Femur (tissue), 1 donor: Measurements from ENCODE around the gene ADAM15.

ENCODE experiments used
- DNase-seq: peaks from one replicate; pipeline ENCODE4 v3.0.0-alpha.2; 2017

ADAM15 gene

GRCh38 chr1:155052439-155053395 lies 1.6 kb downstream of the ADAM15 start:
- DNase-seq, result no peak

GRCh38 chr1:155053531-155054105 lies 2.5 kb downstream of the ADAM15 start:
- DNase-seq, result no peak

GRCh38 chr1:155057104-155057503 lies 6.0 kb downstream of the ADAM15 start:
- DNase-seq, result no peak

- DNase-seq, result no peak
Measured at GRCh38 chr1:155057788-155058211, 6.7 kb downstream of the ADAM15 start.

GRCh38 chr1:155060736-155061135 lies 9.6 kb downstream of the ADAM15 start:
- no peak for DNase-seq

- peak; percentile 92 for DNase-seq
Measured at GRCh38 chr1:155061381-155062150, 10.4 kb downstream of the ADAM15 start.

GRCh38 chr1:155062151-155062686 lies 11.1 kb downstream of the ADAM15 start:
- peak; percentile 36 for DNase-seq

GRCh38 chr1:155062702-155063411 lies 11.7 kb downstream of the ADAM15 start:
- peak; percentile 80 for DNase-seq

GRCh38 chr1:155063550-155064110 lies 12.5 kb downstream of the ADAM15 start, which contains the start of gene EFNA4:
Gene EFNA4 (plus strand): TSS chr1:155063740. CDS start chr1:155063824, 84 bp downstream.
- DNase-seq, result peak; percentile 92

GRCh38 chr1:155064111-155064831 lies 13.2 kb downstream of the ADAM15 start:
- peak; percentile 59 for DNase-seq

- no peak for DNase-seq
Measured at GRCh38 chr1:155064832-155065429, 13.8 kb downstream of the ADAM15 start.

- no peak for DNase-seq
Measured at GRCh38 chr1:155066777-155067176, 15.7 kb downstream of the ADAM15 start.

GRCh38 chr1:155068599-155068998 lies 17.5 kb downstream of the ADAM15 start:
- no peak for DNase-seq

- DNase-seq, result peak; percentile 55
Measured at GRCh38 chr1:155069551-155070157, 18.5 kb downstream of the ADAM15 start.

GRCh38 chr1:155070158-155070621 lies 19.1 kb downstream of the ADAM15 start:
- no peak for DNase-seq

- peak; percentile 84 for DNase-seq
Measured at GRCh38 chr1:155070721-155071569, 19.8 kb downstream of the ADAM15 start.

- no peak for DNase-seq
Measured at GRCh38 chr1:155071701-155072100, 20.6 kb downstream of the ADAM15 start.

GRCh38 chr1:155072531-155073289 lies 21.6 kb downstream of the ADAM15 start:
- no peak for DNase-seq
